Memory B cell (primary cell): Measurements from ENCODE around the gene CISH.

Experiments
- ATAC-seq: fragments of 150-1000 bp; cut with Tn5 transposase; 2 replicates; pipeline ENCODE4 v1.10.0; 2021; ENCODE audit warnings: low read depth, mild to moderate bottlenecking, moderate library complexity
- DNase-seq, 2 donors: peaks; one replicate each; pipeline ENCODE4 v3.0.0; 2022; ENCODE audit warnings: low spot score in 2 of 2
- H3K27ac Mint-ChIP-seq: one replicate; pipeline ENCODE4 v1.8.0; 2022; ENCODE audit warnings: mild to moderate bottlenecking, moderate library complexity, mixed read lengths
- H3K27me3 Mint-ChIP-seq: one replicate; pipeline ENCODE4 v1.8.0; 2022; ENCODE audit warnings: mixed read lengths
- H3K36me3 Mint-ChIP-seq: one replicate; pipeline ENCODE4 v1.8.0; 2022; ENCODE audit warnings: mild to moderate bottlenecking, mixed read lengths
- H3K4me1 Mint-ChIP-seq: one replicate; pipeline ENCODE4 v1.8.0; 2022; ENCODE audit warnings: mixed read lengths
- H3K4me3 Mint-ChIP-seq: one replicate; pipeline ENCODE4 v1.8.0; 2022; ENCODE audit warnings: mild to moderate bottlenecking, moderate library complexity, mixed read lengths
- H3K9me3 Mint-ChIP-seq: one replicate; pipeline ENCODE4 v1.8.0; 2022; ENCODE audit warnings: mixed read lengths

Gene CISH

DNA sequence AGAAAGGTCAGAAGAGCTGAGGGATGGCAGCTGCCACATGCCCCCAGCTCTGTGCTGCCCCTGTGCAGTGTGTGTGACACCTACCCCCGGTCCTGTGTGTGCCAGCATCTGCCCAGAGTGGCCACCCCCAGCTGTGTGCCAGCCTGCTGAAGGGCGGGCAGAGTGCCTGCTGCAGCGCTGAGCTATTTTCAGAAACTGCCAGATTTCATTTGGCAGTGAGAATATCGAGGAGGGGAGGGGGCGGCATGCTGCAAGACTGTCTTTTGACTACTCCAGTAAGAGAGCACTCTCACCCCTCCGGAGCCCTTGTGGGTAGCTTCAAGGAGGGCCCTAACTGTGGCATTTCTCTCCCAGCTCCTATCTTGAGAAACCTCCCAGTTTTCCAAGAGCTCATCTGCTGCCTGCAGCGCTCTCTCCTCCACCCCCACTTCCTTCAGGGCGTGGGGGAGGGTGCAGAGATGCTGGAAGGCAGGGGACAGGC, 37.9 kb upstream of the CISH start:
- H3K27ac Mint-ChIP-seq: no peak overlapping the region
- ATAC-seq (no peak), DNase-seq (no peak)
- H3K9me3 Mint-ChIP-seq: no peaks in the 10 kb centered on the region
- H3K36me3 Mint-ChIP-seq: peaks cover 11% of the 10 kb centered on the region
- no peak overlapping the region for H3K4me3 Mint-ChIP-seq
- no peaks in the 10 kb centered on the region for H3K27me3 Mint-ChIP-seq
- H3K4me1 Mint-ChIP-seq: no peaks in the 10 kb centered on the region

DNA sequence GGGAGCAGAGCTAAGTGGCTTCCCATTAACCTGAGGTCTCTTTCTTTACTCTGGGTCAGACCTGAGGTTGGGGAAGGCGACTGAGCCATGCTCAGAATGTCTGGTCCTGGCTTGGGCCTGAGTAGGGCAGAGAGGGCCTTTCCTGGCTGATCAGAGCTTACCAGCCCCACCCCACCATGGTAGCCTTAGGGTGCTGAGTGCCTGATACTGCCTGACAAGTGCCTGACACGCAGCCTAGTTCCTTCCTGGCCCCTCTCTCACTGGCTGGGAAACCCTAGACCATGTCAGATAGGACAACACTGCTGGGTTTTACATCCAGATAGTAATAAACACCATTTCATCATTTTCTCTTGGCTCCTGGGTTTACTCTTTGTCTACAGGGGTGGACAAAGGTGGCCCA, 37.4 kb upstream of the CISH start:
- DNase-seq (no peak), ATAC-seq (no peak)
- H3K27me3 Mint-ChIP-seq: no peaks in the 10 kb centered on the region
- H3K9me3 Mint-ChIP-seq: no peaks in the 10 kb centered on the region
- H3K4me3 Mint-ChIP-seq: no peak overlapping the region
- H3K4me1 Mint-ChIP-seq: no peaks in the 10 kb centered on the region
- H3K27ac Mint-ChIP-seq: no peak overlapping the region
- peaks cover 14% of the 10 kb centered on the region for H3K36me3 Mint-ChIP-seq

DNA sequence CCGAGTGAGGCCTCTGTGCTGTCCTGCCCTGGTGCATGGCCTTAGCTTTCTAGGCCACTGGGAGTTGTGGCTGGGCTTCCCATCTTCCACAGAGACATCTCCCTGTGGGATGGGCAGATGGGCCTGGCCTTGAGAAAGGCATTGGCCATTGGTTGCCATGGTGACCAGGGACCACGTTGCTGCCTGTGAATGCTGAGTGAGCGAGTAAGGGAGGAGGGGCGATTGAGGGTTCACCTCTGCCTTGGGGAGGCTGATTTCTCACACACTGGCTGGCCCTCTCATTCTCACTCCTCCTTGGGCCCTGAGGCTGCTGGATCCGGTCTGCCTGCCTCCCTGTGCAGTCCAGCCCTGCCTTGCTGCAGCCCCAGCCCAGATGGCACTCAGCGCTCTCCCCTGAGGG, 36.7 kb upstream of the CISH start:
- H3K9me3 Mint-ChIP-seq: no peaks in the 10 kb centered on the region

DNA sequence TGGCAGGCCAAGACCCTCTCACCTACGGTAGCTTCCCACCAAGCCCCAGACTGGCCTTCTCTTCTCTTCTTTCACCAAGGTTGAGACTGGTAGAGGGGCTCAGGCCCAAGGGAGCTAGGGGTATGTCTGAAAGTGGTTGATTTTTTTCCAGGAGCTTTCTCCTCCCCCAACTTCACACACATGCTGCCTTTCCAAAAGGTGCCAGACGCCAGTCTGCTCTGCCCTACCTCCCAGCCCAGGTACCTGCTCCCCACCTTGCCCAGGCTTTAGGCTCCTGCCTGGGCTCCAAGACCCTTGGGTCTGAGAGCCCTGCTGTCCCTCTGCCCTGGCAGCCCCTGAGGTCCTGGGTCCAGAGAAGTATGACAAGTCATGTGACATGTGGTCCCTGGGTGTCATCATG, 33.8 kb upstream of the CISH start:
- no peaks in the 10 kb centered on the region for H3K27me3 Mint-ChIP-seq

More for the DNA sequence above, 36.7 kb upstream of the CISH start:
- ATAC-seq (no peak), DNase-seq (no peak)
- Mint-ChIP-seq H3K4me3 (no peak overlapping the region), H3K27ac (no peak overlapping the region), H3K4me1 (no peaks in the 10 kb centered on the region), H3K27me3 (no peaks in the 10 kb centered on the region), H3K36me3 (peaks cover 19% of the 10 kb centered on the region)

DNA sequence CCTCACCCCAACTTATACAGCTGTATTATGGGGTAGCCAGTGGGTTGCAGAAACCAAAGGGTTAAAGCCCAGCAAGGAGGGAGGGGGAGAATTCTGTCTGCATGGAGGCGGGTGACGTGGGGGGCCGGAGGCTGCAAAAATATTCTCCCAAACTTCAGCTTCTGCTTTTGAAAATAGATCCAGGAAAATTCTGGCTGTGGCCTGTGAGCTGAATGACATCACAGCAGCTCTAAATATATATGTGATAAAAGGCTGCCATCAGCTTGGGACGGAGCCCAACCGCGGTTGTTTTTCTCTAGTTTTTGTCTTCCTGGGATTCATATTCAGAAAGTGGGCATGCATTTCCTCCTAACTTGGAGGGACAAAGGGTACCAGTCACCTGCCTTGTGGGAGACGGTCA, 33.0 kb upstream of the CISH start:
- no peak overlapping the region for H3K27ac Mint-ChIP-seq
- H3K36me3 Mint-ChIP-seq: peaks cover 29% of the 10 kb centered on the region
- no peaks in the 10 kb centered on the region for H3K4me1 Mint-ChIP-seq
- no peak overlapping the region for H3K4me3 Mint-ChIP-seq
- no peaks in the 10 kb centered on the region for H3K27me3 Mint-ChIP-seq
- no peak for ATAC-seq
- no peaks in the 10 kb centered on the region for H3K9me3 Mint-ChIP-seq
- no peak for DNase-seq

More for the DNA sequence above, 33.8 kb upstream of the CISH start:
- H3K36me3 Mint-ChIP-seq: peaks cover 29% of the 10 kb centered on the region
- no peaks in the 10 kb centered on the region for H3K9me3 Mint-ChIP-seq
- no peak overlapping the region for H3K27ac Mint-ChIP-seq
- DNase-seq (no peak), ATAC-seq (no peak)
- H3K4me1 Mint-ChIP-seq: no peaks in the 10 kb centered on the region
- H3K4me3 Mint-ChIP-seq: no peak overlapping the region

DNA sequence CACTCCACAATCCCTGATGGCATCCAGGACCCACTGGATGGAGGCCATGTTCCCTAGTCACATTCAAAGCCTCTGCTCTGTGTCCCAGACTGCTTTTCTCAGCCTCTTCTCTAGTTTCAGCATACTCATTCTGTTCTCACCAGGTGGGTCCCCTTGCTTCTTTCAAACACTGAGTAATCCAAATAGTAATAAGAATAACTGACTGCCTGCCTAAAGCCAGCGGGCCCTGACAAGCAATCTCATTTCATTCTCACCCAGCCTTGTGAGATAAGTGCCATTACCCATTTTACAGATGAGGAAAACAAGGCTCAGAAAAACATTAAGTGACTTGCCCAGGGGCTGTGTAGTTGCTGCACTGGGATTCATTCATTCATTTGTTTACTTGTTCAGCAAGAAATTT, 30.8 kb upstream of the CISH start:
- H3K4me3 Mint-ChIP-seq: no peak overlapping the region
- H3K4me1 Mint-ChIP-seq: peaks cover 2% of the 10 kb centered on the region
- peaks cover 29% of the 10 kb centered on the region for H3K36me3 Mint-ChIP-seq
- H3K27me3 Mint-ChIP-seq: no peaks in the 10 kb centered on the region
- ATAC-seq (no peak), DNase-seq (no peak)
- no peaks in the 10 kb centered on the region for H3K9me3 Mint-ChIP-seq
- H3K27ac Mint-ChIP-seq: no peak overlapping the region

DNA sequence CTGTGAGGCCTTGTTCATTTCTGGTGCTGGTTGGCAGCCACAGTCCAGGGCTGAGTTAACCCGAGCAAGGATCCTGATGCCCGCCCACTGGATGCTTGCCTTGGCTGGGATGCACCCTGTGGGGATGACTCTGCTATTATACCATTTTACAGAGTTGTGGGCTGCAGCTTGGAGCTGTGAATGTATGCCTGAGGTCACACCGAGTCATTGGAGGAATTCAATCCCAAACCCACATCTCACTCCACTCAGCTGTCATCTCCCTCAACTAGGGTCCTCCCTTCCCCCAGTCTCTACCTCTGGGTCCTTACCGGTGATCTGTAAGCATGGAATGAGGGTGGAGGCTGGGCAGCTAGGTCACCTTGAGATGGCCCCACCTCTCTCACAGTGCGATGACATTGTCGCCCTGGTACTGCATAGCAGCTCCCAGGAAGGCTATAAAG, 27.5 kb upstream of the CISH start:
- ATAC-seq: no peak
- peaks cover 9% of the 10 kb centered on the region for H3K4me1 Mint-ChIP-seq
- peaks cover 18% of the 10 kb centered on the region for H3K36me3 Mint-ChIP-seq
- H3K27me3 Mint-ChIP-seq: no peaks in the 10 kb centered on the region
- no peak overlapping the region for H3K27ac Mint-ChIP-seq
- no peak overlapping the region for H3K4me3 Mint-ChIP-seq
- no peak for DNase-seq
- no peaks in the 10 kb centered on the region for H3K9me3 Mint-ChIP-seq

DNA sequence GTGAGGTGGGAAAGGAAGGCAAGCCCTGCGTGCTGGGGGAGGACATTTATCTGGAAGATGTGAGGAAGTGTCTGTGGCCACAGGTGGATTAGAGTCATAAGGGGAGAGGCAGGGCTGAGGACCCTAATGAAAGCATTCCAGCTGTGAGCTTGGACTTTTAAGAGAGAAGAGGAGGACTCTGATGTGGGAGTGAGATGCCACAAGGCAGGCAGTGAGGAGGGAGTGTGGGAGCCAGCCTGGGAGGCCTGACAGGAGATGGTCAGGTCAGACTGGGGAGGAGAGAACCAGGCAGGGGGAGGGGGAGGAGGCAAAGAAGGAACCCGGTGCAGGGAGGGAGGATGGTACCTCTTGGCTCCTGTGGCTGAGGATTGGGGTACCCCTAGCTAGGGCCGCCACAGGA, 26.4 kb upstream of the CISH start:
- H3K4me1 Mint-ChIP-seq: peaks cover 9% of the 10 kb centered on the region
- H3K36me3 Mint-ChIP-seq: peaks cover 13% of the 10 kb centered on the region
- no peaks in the 10 kb centered on the region for H3K9me3 Mint-ChIP-seq
- H3K27me3 Mint-ChIP-seq: no peaks in the 10 kb centered on the region
- H3K4me3 Mint-ChIP-seq: no peak overlapping the region
- no peak for ATAC-seq
- no peak overlapping the region for H3K27ac Mint-ChIP-seq
- no peak for DNase-seq

DNA sequence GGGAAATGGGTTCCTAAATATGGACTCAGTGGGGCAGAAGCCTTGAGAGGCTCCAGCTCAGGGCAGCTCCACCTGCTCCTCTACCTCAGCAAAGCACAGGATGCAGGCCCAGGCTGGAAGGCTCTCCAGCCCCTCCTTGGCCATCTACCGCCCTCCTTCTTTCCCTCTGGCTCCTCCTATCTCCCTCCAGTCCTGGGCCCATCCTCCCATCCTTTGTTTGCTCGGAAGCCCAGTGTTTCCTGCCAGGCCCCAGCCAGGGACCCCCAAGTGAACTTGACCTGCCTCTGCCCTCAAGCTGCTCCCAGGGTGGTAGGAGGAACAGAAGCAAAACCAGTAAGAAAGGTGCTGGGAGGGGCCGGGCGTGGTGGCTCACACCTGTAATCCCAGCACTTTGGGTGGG, 25.4 kb upstream of the CISH start:
- Mint-ChIP-seq H3K9me3 (no peaks in the 10 kb centered on the region), H3K36me3 (peaks cover 10% of the 10 kb centered on the region), H3K27ac (no peak overlapping the region), H3K4me3 (no peak overlapping the region), H3K4me1 (peaks cover 9% of the 10 kb centered on the region), H3K27me3 (no peaks in the 10 kb centered on the region)
- no peak for DNase-seq
- no peak for ATAC-seq

DNA sequence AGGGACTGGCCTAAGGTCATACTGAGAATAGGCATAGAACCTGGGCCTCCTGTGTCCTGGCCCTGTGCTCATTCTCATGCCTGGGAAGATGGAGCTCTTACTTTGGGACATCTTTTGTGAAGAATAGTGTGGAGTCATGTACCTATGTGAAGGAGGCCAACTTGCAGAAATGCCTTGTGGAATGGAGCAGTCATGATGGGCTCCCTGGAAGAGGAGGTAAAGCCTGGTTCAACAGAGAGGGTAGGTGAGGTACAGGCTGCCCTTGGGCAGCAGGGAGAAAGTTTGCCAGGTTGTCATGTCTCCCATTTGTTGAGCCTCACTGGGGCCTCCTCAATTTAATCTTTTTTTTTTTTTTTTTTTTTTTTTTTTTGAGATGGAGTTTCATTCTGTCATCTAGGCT, 23.5 kb upstream of the CISH start:
- H3K4me1 Mint-ChIP-seq: peaks cover 21% of the 10 kb centered on the region
- H3K9me3 Mint-ChIP-seq: no peaks in the 10 kb centered on the region
- H3K36me3 Mint-ChIP-seq: peaks cover 2% of the 10 kb centered on the region
- H3K27me3 Mint-ChIP-seq: no peaks in the 10 kb centered on the region
- no peak overlapping the region for H3K27ac Mint-ChIP-seq
- DNase-seq: no peak
- H3K4me3 Mint-ChIP-seq: no peak overlapping the region
- no peak for ATAC-seq

DNA sequence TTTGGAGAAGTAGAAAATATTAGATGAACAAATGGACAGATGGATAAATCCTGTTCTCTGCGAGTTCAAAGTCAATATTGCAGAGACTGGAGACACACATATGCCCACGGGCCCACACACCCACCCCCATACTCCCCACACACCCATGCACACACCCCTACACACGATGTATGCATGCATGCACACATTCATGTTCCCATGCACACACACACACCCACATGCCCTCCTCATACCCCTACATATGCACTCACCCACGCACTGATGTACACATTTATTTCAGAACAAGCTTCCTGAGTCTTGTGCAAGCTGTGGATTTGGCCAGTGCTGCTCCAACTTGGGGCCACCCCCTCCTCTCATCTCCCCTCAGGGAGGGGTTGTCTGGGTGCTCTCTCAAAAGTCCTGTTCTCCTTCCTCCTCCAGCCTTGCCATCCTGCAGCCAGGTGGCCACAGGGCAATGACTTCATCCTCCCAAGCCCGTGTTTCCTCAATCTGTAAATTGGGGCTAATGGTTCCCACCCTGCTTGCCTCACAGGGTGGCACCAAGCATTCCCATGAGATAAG, 21.7 kb upstream of the CISH start:
- Mint-ChIP-seq H3K27me3 (no peaks in the 10 kb centered on the region), H3K9me3 (no peaks in the 10 kb centered on the region), H3K4me1 (peaks cover 21% of the 10 kb centered on the region), H3K27ac (no peak overlapping the region), H3K4me3 (no peak overlapping the region), H3K36me3 (peaks cover 2% of the 10 kb centered on the region)
- ATAC-seq (no peak), DNase-seq (no peak)

DNA sequence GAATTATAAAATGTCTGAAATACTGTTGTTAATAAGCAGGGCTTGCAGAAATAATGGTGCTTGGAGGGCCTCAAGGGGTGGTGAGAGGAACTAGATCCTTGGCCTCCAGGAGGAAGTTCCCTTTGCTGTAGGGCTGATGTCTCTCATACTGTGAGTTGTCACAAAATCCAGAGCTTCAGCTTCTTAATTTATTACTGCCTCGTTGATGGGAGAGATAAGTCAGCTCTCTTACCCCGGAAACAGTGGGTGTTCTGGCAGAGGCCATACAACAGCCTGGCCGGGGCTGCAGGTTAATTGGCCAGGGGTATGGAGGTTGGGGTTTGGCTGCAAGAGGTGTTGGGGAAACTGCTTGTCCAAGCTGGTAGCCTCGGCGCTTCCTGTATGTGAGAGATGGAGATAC, 20.9 kb upstream of the CISH start:
- no peaks in the 10 kb centered on the region for H3K27me3 Mint-ChIP-seq
- DNase-seq (no peak), ATAC-seq (peak; percentile 43)
- H3K27ac Mint-ChIP-seq: no peak overlapping the region
- H3K36me3 Mint-ChIP-seq: peaks cover 2% of the 10 kb centered on the region
- H3K4me1 Mint-ChIP-seq: peaks cover 25% of the 10 kb centered on the region
- no peaks in the 10 kb centered on the region for H3K9me3 Mint-ChIP-seq
- H3K4me3 Mint-ChIP-seq: no peak overlapping the region

DNA sequence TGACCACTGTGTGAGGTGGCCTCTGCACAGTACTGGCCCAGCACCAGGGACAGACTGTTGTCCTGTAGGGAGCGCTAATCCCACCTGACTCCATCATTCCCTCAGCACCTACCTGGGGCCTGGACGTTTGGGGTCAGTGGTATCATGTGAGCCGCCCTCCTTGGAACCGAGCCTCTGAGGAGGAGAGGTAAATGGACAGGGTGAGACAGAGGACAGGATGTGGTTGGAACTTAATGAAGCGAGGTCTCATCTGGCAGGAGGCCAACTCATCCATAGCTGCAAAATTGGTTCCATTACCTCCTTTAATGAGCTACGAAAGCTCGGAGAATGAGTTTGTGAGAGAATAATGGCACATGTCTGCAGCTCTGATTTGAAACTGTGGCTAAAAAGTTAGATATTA, 19.3 kb upstream of the CISH start:
- no peak for ATAC-seq
- Mint-ChIP-seq H3K27me3 (no peaks in the 10 kb centered on the region), H3K4me1 (peaks cover 19% of the 10 kb centered on the region), H3K9me3 (no peaks in the 10 kb centered on the region), H3K36me3 (peaks cover 2% of the 10 kb centered on the region), H3K27ac (peak overlapping the region; percentile 42), H3K4me3 (no peak overlapping the region)
- no peak for DNase-seq

DNA sequence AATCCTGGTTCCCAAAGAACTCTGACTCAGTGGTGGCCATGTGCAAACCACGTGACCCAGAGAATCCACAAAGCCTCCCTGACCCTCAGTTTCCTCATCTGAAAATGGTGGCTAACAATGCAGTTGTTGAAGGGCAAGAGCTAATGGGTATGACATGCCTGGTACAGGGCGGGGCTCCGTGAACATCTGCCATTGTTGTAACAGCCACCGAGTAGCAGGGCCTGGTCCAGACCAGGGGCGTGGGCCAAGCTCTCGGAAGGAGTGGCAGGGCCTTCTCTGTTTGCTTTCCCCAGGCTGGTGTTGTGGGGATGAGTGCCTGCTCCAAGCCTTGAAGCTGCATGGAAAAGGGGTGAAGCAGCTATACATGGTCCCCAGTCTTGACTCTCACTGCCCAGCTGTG, 18.8 kb upstream of the CISH start:
- ATAC-seq: no peak
- Mint-ChIP-seq H3K4me1 (peaks cover 19% of the 10 kb centered on the region), H3K27ac (no peak overlapping the region), H3K36me3 (peaks cover 2% of the 10 kb centered on the region), H3K9me3 (no peaks in the 10 kb centered on the region), H3K4me3 (peak overlapping the region; percentile 2), H3K27me3 (no peaks in the 10 kb centered on the region)
- no peak for DNase-seq

DNA sequence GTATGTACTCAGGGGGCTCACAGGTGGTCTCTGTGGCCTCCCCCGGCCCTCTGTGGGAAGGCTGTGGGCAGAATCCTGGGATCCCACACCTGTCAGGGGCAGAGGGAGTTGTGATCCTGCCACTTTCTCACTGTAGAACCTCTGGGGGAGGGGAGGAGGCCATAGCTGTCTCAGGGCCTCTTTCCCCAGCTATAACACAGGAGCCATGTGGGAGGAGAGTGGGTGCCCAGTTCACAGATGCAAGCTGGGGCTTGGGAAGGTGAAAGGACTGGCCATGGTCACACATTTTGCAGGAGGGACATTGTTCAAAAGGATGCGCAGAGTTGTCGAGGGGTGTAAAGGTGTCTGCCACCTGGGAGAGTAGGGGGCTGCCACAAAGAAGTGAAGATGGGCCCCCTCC, 17.0 kb upstream of the CISH start:
- H3K9me3 Mint-ChIP-seq: no peaks in the 10 kb centered on the region
- H3K36me3 Mint-ChIP-seq: no peaks in the 10 kb centered on the region
- DNase-seq (no peak), ATAC-seq (no peak)
- H3K4me1 Mint-ChIP-seq: peaks cover 28% of the 10 kb centered on the region
- no peak overlapping the region for H3K27ac Mint-ChIP-seq
- H3K27me3 Mint-ChIP-seq: no peaks in the 10 kb centered on the region
- H3K4me3 Mint-ChIP-seq: no peak overlapping the region
